H9 (cell line): Measurements from ENCODE around the gene ZFP92. TPM values are rescaled to one million over a fixed set of nuclear protein-coding genes. Genes with fewer than 3 reads are reported as not detected.
A peak's percentile ranks its signal among the peaks of the same experiment; 100 is the strongest.

ENCODE experiments used
- DNase-seq: peaks from one replicate; pipeline ENCODE4 v3.0.0-alpha.2; 2017
- H2AFZ ChIP-seq: one replicate; pipeline ENCODE4 v1.6.1; 2013; ENCODE audit warnings: mild to moderate bottlenecking, low read length, control low read depth, moderate library complexity
- H2AK5ac ChIP-seq: 2 replicates; pipeline ENCODE4 v1.6.1; 2013; ENCODE audit warnings: low read length, control low read depth, mixed read lengths; ENCODE audit not compliant: insufficient read length
- H2BK120ac ChIP-seq: one replicate; pipeline ENCODE4 v1.6.1; 2013; ENCODE audit warnings: low read depth, mild to moderate bottlenecking, low read length, control low read depth, inconsistent platforms; ENCODE audit not compliant: poor library complexity, severe bottlenecking
- H2BK12ac ChIP-seq: 2 replicates; pipeline ENCODE4 v1.6.1; 2013; ENCODE audit warnings: low read length, control low read depth, mixed read lengths, low read depth; ENCODE audit not compliant: insufficient read length
- H2BK15ac ChIP-seq: 2 replicates; pipeline ENCODE4 v1.6.1; 2013; ENCODE audit warnings: low read depth, low read length, control low read depth
- H2BK20ac ChIP-seq: one replicate; pipeline ENCODE4 v1.6.1; 2013; ENCODE audit warnings: low read depth, mild to moderate bottlenecking, low read length, control low read depth, inconsistent platforms; ENCODE audit not compliant: poor library complexity, severe bottlenecking
- H2BK5ac ChIP-seq: 2 replicates; pipeline ENCODE4 v1.6.1; 2013; ENCODE audit warnings: low read length, control low read depth, mixed read lengths; ENCODE audit not compliant: insufficient read length
- H3K14ac ChIP-seq: 2 replicates; pipeline ENCODE4 v1.6.1; 2013; ENCODE audit warnings: low read length, control low read depth; ENCODE audit not compliant: insufficient read depth
- H3K18ac ChIP-seq: 2 replicates; pipeline ENCODE4 v1.6.1; 2013; ENCODE audit warnings: low read depth, mild to moderate bottlenecking, mixed read lengths, low read length, control low read depth; ENCODE audit not compliant: insufficient read length
- H3K23ac ChIP-seq: 2 replicates; pipeline ENCODE4 v1.6.1; 2013; ENCODE audit warnings: low read length, control low read depth, mixed read lengths, low read depth; ENCODE audit not compliant: insufficient read length
- H3K23me2 ChIP-seq: 2 replicates; pipeline ENCODE4 v1.6.1; 2013; ENCODE audit warnings: low read depth, mild to moderate bottlenecking, mixed read lengths, low read length, control low read depth; ENCODE audit not compliant: insufficient read length, poor library complexity, severe bottlenecking
- H3K27ac ChIP-seq: 2 replicates; pipeline ENCODE4 v1.5.1; 2013; ENCODE audit warnings: low read length, control low read depth, mixed read lengths, low read depth; ENCODE audit not compliant: insufficient read length
- H3K27me3 ChIP-seq: 2 replicates; pipeline ENCODE4 v1.6.1; 2013; ENCODE audit warnings: low read length, control low read depth, inconsistent platforms; ENCODE audit not compliant: insufficient read depth
- H3K4ac ChIP-seq: 2 replicates; pipeline ENCODE4 v1.6.1; 2013; ENCODE audit warnings: low read depth, mild to moderate bottlenecking, control low read depth, inconsistent platforms, low read length, moderate library complexity
- H3K4me1 ChIP-seq: 2 replicates; pipeline ENCODE4 v1.6.1; 2013; ENCODE audit warnings: low read length, control low read depth, inconsistent platforms; ENCODE audit not compliant: insufficient read depth
- H3K4me2 ChIP-seq: 2 replicates; pipeline ENCODE4 v1.6.1; 2013; ENCODE audit warnings: low read length, control low read depth, mixed read lengths; ENCODE audit not compliant: insufficient read length, insufficient read depth
- H3K56ac ChIP-seq: 2 replicates; pipeline ENCODE4 v1.6.1; 2013; ENCODE audit warnings: low read depth, mild to moderate bottlenecking, mixed read lengths, low read length, control low read depth; ENCODE audit not compliant: insufficient read length
- H3K79me1 ChIP-seq: 2 replicates; pipeline ENCODE4 v1.6.1; 2013; ENCODE audit warnings: low read depth, mild to moderate bottlenecking, moderate library complexity, low read length, control low read depth, inconsistent platforms; ENCODE audit not compliant: insufficient read depth, poor library complexity, severe bottlenecking
- H3K79me2 ChIP-seq: 2 replicates; pipeline ENCODE4 v1.6.1; 2013; ENCODE audit warnings: low read length, control low read depth, inconsistent platforms; ENCODE audit not compliant: insufficient read depth
- H3K9ac ChIP-seq: 2 replicates; pipeline ENCODE4 v1.6.1; 2013; ENCODE audit warnings: low read length, control low read depth, mixed read lengths; ENCODE audit not compliant: insufficient read length; ENCODE audit errors: extremely low read depth
- H3K9me3 ChIP-seq: one replicate; pipeline ENCODE4 v1.6.1; 2013; ENCODE audit warnings: low read depth, low read length, inconsistent platforms; ENCODE audit not compliant: control insufficient read depth
- H3T11ph ChIP-seq: one replicate; pipeline ENCODE4 v1.6.1; 2013; ENCODE audit warnings: mild to moderate bottlenecking, low read length, control low read depth, inconsistent platforms
- H4K20me1 ChIP-seq: one replicate; pipeline ENCODE4 v1.6.1; 2013; ENCODE audit not compliant: control insufficient read depth, insufficient read length, insufficient read depth
- H4K5ac ChIP-seq: 2 replicates; pipeline ENCODE4 v1.6.1; 2013; ENCODE audit warnings: low read depth, mild to moderate bottlenecking, mixed read lengths, low read length, control low read depth; ENCODE audit not compliant: insufficient read length
- H4K8ac ChIP-seq: replicated peaks from 2 replicates; pipeline ENCODE4 v1.6.1; 2013; ENCODE audit warnings: low read length, control low read depth, mixed read lengths, low read depth; ENCODE audit not compliant: insufficient read length
- H4K91ac ChIP-seq: 2 replicates; pipeline ENCODE4 v1.6.1; 2013; ENCODE audit warnings: low read depth, mild to moderate bottlenecking, moderate library complexity, mixed read lengths, low read length, control low read depth; ENCODE audit not compliant: insufficient read length
- H3K27ac Mint-ChIP-seq, 3 experiments: 2 replicates in 2 of 3; 3 replicates in 1 of 3; pipeline ENCODE4 v1.8.0; 2020 to 2021; ENCODE audit warnings: mixed read lengths in 3 of 3, mild to moderate bottlenecking in 1 of 3, moderate library complexity in 1 of 3
- H3K27me3 Mint-ChIP-seq: 2 replicates; pipeline ENCODE4 v1.8.0; 2021; ENCODE audit warnings: low read depth, mild to moderate bottlenecking, moderate library complexity, mixed read lengths
- H3K36me3 Mint-ChIP-seq, 3 experiments: 2 replicates in 2 of 3; 3 replicates in 1 of 3; pipeline ENCODE4 v1.8.0; 2020 to 2021; ENCODE audit warnings: low read depth in 3 of 3, mixed read lengths in 3 of 3; ENCODE audit not compliant: insufficient read depth in 1 of 3
- H3K4me1 Mint-ChIP-seq, 2 experiments: 2 replicates each; pipeline ENCODE4 v1.8.0; 2020; ENCODE audit warnings: mixed read lengths in 2 of 2
- H3K4me3 Mint-ChIP-seq, 2 experiments: 2 replicates in 1 of 2; 3 replicates in 1 of 2; pipeline ENCODE4 v1.8.0; 2020 to 2021; ENCODE audit warnings: mild to moderate bottlenecking in 2 of 2, mixed read lengths in 2 of 2, moderate library complexity in 1 of 2
- H3K9me3 Mint-ChIP-seq, 2 experiments: 2 replicates in 1 of 2; 3 replicates in 1 of 2; pipeline ENCODE4 v1.8.0; 2020; ENCODE audit warnings: mild to moderate bottlenecking in 2 of 2, mixed read lengths in 2 of 2, moderate library complexity in 1 of 2
- WGBS: extraction: QIAGEN DNeasy Blood & Tissue Kit; methylation state at CpG from one replicate; pipeline ENCODE4 v1.1.7; 2013; ENCODE audit warnings: missing lambda C conversion rate, low lambda C conversion rate, mixed read lengths; ENCODE audit not compliant: insufficient read length; ENCODE audit errors: extremely low coverage; 5-methylcytosine and 5-hydroxymethylcytosine counted together
- total RNA-seq: library from RNA; stranded (reverse); gene quantifications from 2 replicates; pipeline ENCODE4 v1.2.1, GENCODE V29; 2021
- TF ChIP-seq, protein P1 (sequence below): fragments of 200-600 bp; sonication (generic); conservative IDR thresholded peaks from 3 replicates; pipeline ENCODE4 v1.8.0; 2021; ENCODE audit warnings: antibody characterized with exemption, mild to moderate bottlenecking

Gene ZFP92
- total RNA-seq, 1 experiment from 2014 or later = 0.68 TPM

DNA sequence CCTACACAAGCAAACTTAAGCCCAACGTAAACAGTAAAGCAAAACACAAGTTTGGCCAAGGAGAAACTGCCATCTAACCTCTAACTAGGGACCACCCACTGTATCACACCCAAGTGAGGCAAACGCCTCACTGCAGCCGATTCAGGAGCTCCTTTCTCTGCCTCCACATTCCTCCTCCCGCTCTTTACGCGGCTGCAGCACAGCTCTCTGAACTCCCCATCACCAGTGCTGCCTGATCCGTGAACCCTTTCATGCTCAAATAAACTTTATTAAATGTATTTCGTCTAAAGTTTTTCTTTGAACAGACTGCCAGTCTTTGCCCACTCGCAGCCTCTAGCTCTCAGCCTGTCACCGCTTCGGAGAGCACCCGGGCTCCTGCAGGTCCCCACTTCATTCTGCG lies 16.7 kb upstream of the ZFP92 start:
- no peak overlapping the region for H2AK5ac ChIP-seq
- no peaks in the 10 kb centered on the region for H3K4me1 ChIP-seq
- H3K9me3 Mint-ChIP-seq = peaks cover 50 to 52% of the 10 kb centered on the region in 2 experiments
- H2BK5ac ChIP-seq = no peak overlapping the region
- no peak overlapping the region for H3K14ac ChIP-seq
- H3K4me3 Mint-ChIP-seq = no peak overlapping the region
- no peak overlapping the region for H2BK20ac ChIP-seq
- no peak overlapping the region for H3K18ac ChIP-seq
- no peak overlapping the region for H3K4me2 ChIP-seq
- no peaks in the 10 kb centered on the region for H3K79me1 ChIP-seq
- peaks cover 5% of the 10 kb centered on the region for H3K23me2 ChIP-seq
- no peak overlapping the region for H3K56ac ChIP-seq
- H3K4me1 Mint-ChIP-seq = peaks cover 0 to 6% of the 10 kb centered on the region in 2 experiments; a peak in 1 of 4 replicates
- peak overlapping the region in 1 of 3 experiments; percentile 7; a peak in 1 of 7 replicates for H3K27ac Mint-ChIP-seq
- H2BK15ac ChIP-seq = no peak overlapping the region
- peaks cover 12% of the 10 kb centered on the region for H3K27me3 Mint-ChIP-seq
- no peaks in the 10 kb centered on the region for H3K79me2 ChIP-seq
- no CpG with 5 or more reads among the region's 13 CpGs for WGBS
- H3K9ac ChIP-seq = no peak overlapping the region
- H2BK12ac ChIP-seq = no peak overlapping the region
- no peak overlapping the region for H4K5ac ChIP-seq
- peaks cover 0 to 4% (median 0%) of the 10 kb centered on the region in 3 experiments; a peak in 3 of 7 replicates for H3K36me3 Mint-ChIP-seq
- H3K9me3 ChIP-seq = peaks cover 46% of the 10 kb centered on the region
- no peak overlapping the region for H3T11ph ChIP-seq
- no peak overlapping the region for H2AFZ ChIP-seq
- no peaks in the 10 kb centered on the region for H3K27me3 ChIP-seq
- no peak overlapping the region for H4K91ac ChIP-seq
- H2BK120ac ChIP-seq = no peak overlapping the region
- no peak for DNase-seq
- H3K4ac ChIP-seq = no peak overlapping the region
- no peak overlapping the region for H4K8ac ChIP-seq
- H4K20me1 ChIP-seq = no peaks in the 10 kb centered on the region
- TF ChIP-seq, protein P1, sequence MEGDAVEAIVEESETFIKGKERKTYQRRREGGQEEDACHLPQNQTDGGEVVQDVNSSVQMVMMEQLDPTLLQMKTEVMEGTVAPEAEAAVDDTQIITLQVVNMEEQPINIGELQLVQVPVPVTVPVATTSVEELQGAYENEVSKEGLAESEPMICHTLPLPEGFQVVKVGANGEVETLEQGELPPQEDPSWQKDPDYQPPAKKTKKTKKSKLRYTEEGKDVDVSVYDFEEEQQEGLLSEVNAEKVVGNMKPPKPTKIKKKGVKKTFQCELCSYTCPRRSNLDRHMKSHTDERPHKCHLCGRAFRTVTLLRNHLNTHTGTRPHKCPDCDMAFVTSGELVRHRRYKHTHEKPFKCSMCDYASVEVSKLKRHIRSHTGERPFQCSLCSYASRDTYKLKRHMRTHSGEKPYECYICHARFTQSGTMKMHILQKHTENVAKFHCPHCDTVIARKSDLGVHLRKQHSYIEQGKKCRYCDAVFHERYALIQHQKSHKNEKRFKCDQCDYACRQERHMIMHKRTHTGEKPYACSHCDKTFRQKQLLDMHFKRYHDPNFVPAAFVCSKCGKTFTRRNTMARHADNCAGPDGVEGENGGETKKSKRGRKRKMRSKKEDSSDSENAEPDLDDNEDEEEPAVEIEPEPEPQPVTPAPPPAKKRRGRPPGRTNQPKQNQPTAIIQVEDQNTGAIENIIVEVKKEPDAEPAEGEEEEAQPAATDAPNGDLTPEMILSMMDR = no peak
- H3K23ac ChIP-seq = no peak overlapping the region
- no peak overlapping the region for H3K27ac ChIP-seq
